ENCODE data around the gene ADGRL3.

ADGRL3 gene

GRCh38 chr4:62053974-62054373 is 853.8 kb downstream of the ADGRL3 start:
- H3K4me3 ChIP-seq (replicated peaks; ENCODE audit: low read depth, low read length): no peak overlapping the region
- no peak for DNase-seq (ENCODE audit: extremely low read depth, low read depth)
- no peak for TF ChIP-seq CTCF (IDR thresholded peaks at IDR 0.05; ENCODE audit: low read depth, low read length, missing control alignments)

GRCh38 chr4:62057031-62057430 is 856.9 kb downstream of the ADGRL3 start:
- H3K4me3 ChIP-seq (replicated peaks; ENCODE audit: low read depth, low read length): no peak overlapping the region
- DNase-seq (ENCODE audit: extremely low read depth, low read depth): no peak
- TF ChIP-seq CTCF (IDR thresholded peaks at IDR 0.05; ENCODE audit: low read depth, low read length, missing control alignments): no peak

- TF ChIP-seq CTCF (IDR thresholded peaks at IDR 0.05; ENCODE audit: low read depth, low read length, missing control alignments): no peak
- no peak overlapping the region for H3K4me3 ChIP-seq (replicated peaks; ENCODE audit: low read depth, low read length)
- DNase-seq (ENCODE audit: extremely low read depth, low read depth): no peak
Measured at GRCh38 chr4:62058571-62058970, 858.4 kb downstream of the ADGRL3 start.

GRCh38 chr4:62070291-62070852 is 870.2 kb downstream of the ADGRL3 start:
- no peak for DNase-seq (ENCODE audit: extremely low read depth, low read depth)
- H3K4me3 ChIP-seq (replicated peaks; ENCODE audit: low read depth, low read length): no peak overlapping the region
- TF ChIP-seq CTCF (IDR thresholded peaks at IDR 0.05; ENCODE audit: low read depth, low read length, missing control alignments): no peak

- no peak overlapping the region for H3K4me3 ChIP-seq (replicated peaks; ENCODE audit: low read depth, low read length)
- DNase-seq (ENCODE audit: extremely low read depth, low read depth): no peak
- no peak for TF ChIP-seq CTCF (IDR thresholded peaks at IDR 0.05; ENCODE audit: low read depth, low read length, missing control alignments)
Measured at GRCh38 chr4:62075089-62075488, 875.0 kb downstream of the ADGRL3 start.

GRCh38 chr4:62075521-62075920 is 875.4 kb downstream of the ADGRL3 start:
- no peak overlapping the region for H3K4me3 ChIP-seq (replicated peaks; ENCODE audit: low read depth, low read length)
- DNase-seq (ENCODE audit: extremely low read depth, low read depth): no peak
- TF ChIP-seq CTCF (IDR thresholded peaks at IDR 0.05; ENCODE audit: low read depth, low read length, missing control alignments): no peak

- TF ChIP-seq CTCF (IDR thresholded peaks at IDR 0.05; ENCODE audit: low read depth, low read length, missing control alignments): no peak
- H3K4me3 ChIP-seq (replicated peaks; ENCODE audit: low read depth, low read length): no peak overlapping the region
- DNase-seq (ENCODE audit: extremely low read depth, low read depth): no peak
Measured at GRCh38 chr4:62077406-62077805, 877.3 kb downstream of the ADGRL3 start.
